Measurements from ENCODE around the gene WBP1L. TPM values are rescaled to one million over a fixed set of nuclear protein-coding genes. Genes with fewer than 3 reads are reported as not detected.
A peak's percentile ranks its signal among the peaks of the same experiment; 100 is the strongest.
"Not testable (repeated sequence)": the region's sequence is repeated elsewhere in the genome, so short reads cannot be mapped to it uniquely, and the experiment has no call there.

WBP1L gene
- total RNA-seq, 4 donors from 2014 or later: 103 to 204 (median 145) TPM

DNA sequence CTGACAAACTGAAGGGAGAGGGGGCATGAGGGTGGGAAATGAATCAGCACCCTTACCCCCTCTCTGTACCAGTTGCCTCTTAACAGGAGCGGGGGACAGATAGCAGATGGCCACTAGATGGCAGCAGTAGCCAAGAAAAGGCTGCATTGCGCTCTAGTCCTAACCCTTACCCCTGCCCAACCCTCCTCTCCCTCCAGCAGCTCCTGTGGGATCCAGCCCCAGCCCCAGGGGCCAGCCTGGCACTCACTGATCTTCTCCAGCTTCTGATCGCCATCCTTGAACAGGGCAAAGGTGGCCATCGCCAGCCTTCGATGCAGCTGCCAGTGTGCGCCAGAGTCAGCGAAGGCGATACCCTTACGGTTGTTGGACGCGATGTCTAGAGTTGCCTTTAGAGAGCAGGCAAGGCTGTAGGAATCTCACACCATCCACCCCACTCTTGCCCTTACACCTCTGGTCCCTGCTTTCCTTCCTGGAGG is 91.3 kb downstream of the WBP1L start:
- intact Hi-C loops (cut with DNase I; ENCODE audit: low total_unique reads) (loop anchor here (1.0 to 2.0 kb wide), 2 partner anchors 66 to 106 kb away; no protein-coding TSS in a partner anchor), in situ Hi-C loops (cut with MboI; ENCODE audit: low sequenced_read_pairs in 4 of 4) (loop anchor here in 2 of 4 donors (10.0 kb wide), 2 partner anchors 60 to 110 kb away; no protein-coding TSS in a partner anchor)
- H3K27me3 ChIP-seq: no peaks in the 10 kb centered on the region
- TF ChIP-seq, protein P1, sequence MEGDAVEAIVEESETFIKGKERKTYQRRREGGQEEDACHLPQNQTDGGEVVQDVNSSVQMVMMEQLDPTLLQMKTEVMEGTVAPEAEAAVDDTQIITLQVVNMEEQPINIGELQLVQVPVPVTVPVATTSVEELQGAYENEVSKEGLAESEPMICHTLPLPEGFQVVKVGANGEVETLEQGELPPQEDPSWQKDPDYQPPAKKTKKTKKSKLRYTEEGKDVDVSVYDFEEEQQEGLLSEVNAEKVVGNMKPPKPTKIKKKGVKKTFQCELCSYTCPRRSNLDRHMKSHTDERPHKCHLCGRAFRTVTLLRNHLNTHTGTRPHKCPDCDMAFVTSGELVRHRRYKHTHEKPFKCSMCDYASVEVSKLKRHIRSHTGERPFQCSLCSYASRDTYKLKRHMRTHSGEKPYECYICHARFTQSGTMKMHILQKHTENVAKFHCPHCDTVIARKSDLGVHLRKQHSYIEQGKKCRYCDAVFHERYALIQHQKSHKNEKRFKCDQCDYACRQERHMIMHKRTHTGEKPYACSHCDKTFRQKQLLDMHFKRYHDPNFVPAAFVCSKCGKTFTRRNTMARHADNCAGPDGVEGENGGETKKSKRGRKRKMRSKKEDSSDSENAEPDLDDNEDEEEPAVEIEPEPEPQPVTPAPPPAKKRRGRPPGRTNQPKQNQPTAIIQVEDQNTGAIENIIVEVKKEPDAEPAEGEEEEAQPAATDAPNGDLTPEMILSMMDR (IDR thresholded peaks at IDR 0.05 in 4 of 5, conservative IDR thresholded peaks at IDR 0.05 in 1 of 5): peak; percentile 72 to 90 (median 82)
- TF ChIP-seq POLR2A (IDR thresholded peaks at IDR 0.05): no peak
- DNase-seq: peak; percentile 55 to 69
- ATAC-seq: peak; percentile 88 to 90
- no peak overlapping the region for H3K27ac ChIP-seq
- no peak overlapping the region for H3K4me3 ChIP-seq
- H3K9me3 ChIP-seq: no peaks in the 10 kb centered on the region
- H3K36me3 ChIP-seq: peaks cover 0 to 5% of the 10 kb centered on the region in 2 donors
- peaks cover 4 to 5% of the 10 kb centered on the region in 2 donors for H3K4me1 ChIP-seq

GRCh38 chr10:102837230-102837721 is 93.5 kb downstream of the WBP1L start, which contains the start of gene CYP17A1:
Gene CYP17A1, minus strand, starts transcription at chr10:102837413. Its CDS starts 52 bp downstream, at chr10:102837361.
- peak in 1 of 2 donors; percentile 37 for DNase-seq
- no peak for ATAC-seq

DNA sequence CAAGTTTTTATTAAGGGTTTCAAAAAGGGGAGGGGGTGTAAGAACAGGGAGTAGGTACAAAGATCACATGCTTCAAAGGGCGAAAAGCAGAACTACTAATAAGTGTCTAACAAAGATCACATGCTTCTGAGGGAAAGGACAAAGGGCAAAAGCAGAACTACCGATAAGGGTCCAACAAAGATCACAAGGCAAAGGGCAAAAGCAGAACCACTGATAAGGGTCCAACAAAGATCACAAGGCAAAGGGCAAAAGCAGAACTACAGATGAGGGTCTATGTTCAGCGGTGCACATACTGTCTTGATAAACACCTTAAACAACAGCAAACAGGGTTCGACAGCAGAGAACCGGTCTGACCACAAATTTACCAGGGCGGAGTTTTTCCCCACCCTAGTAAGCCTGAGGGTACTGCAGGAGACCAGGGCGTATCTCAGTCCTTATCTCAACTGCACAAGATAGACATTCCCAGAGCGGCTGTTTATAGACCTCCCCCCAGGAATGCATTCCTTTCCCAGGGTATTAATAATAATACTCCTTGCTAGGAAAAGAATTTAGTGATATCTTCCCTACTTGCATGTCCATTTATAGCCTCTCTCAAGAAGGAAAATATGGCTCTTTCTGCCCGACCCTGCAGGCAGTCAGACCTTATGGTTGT is 94.7 kb downstream of the WBP1L start:
- ATAC-seq; H3K36me3 ChIP-seq; H3K4me3 ChIP-seq; intact Hi-C loops (cut with DNase I; ENCODE audit: low total_unique reads); H3K9me3 ChIP-seq; H3K4me1 ChIP-seq; DNase-seq; H3K27ac ChIP-seq: not testable (repeated sequence)
- in situ Hi-C loops (cut with MboI; ENCODE audit: low sequenced_read_pairs in 4 of 4): loop anchor here in 2 of 4 donors (10.0 kb wide), 2 partner anchors 56 to 114 kb away; no protein-coding TSS in a partner anchor
- H3K27me3 ChIP-seq: peaks cover 5 to 14% (median 10%) of the 10 kb centered on the region in 3 donors

More at GRCh38 chr10:102837230-102837721, 93.5 kb downstream of the WBP1L start, which contains the start of gene CYP17A1:
- H3K27me3 ChIP-seq: peaks cover 0 to 11% (median 7%) of the 10 kb centered on the region in 3 donors
- H3K27ac ChIP-seq: no peak within 1 kb of the TSS
- TF ChIP-seq, protein P1 (IDR thresholded peaks at IDR 0.05 in 4 of 5, conservative IDR thresholded peaks at IDR 0.05 in 1 of 5): no peak
- TF ChIP-seq POLR2A (IDR thresholded peaks at IDR 0.05): no peak
- peaks cover 4 to 5% of the 10 kb centered on the region in 2 donors for H3K4me1 ChIP-seq
- in situ Hi-C loops (cut with MboI; ENCODE audit: low sequenced_read_pairs in 4 of 4) (loop anchor here in 2 of 4 donors (10.0 kb wide), 2 partner anchors 58 to 112 kb away; no protein-coding TSS in a partner anchor), intact Hi-C loops (cut with DNase I; ENCODE audit: low total_unique reads) (no loop called here)
- H3K36me3 ChIP-seq: no peaks in the 10 kb centered on the region
- H3K9me3 ChIP-seq: no peaks in the 10 kb centered on the region
- H3K4me3 ChIP-seq: no peak within 1 kb of the TSS

DNA sequence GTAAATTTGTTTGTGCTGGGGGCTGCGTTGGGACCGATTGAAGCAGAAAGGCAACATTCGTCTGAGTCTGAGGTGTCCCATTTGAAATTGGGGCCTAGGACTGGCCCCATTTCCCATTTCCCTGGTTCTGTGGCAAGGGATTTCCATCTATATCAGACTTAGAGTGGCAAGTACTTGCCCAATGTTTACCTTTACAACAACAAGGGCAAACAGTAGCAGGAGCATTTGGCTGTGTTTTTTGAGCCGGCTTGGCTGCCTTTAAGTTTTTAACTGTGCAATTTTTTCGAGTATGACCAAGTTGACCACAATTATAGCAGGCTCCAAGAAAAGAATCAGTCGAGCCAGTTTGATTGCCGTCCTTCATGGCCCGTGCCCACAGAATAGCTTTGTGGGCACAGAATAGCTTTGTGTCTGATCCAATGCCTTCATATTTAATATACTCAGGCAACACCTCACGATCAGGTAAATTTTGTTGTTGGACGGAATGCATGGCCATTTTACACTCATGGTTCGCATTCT is 98.1 kb downstream of the WBP1L start:
- intact Hi-C loops (cut with DNase I; ENCODE audit: low total_unique reads) (no loop called here), in situ Hi-C loops (cut with MboI; ENCODE audit: low sequenced_read_pairs in 4 of 4) (no loop called here)
- DNase-seq: no peak

DNA sequence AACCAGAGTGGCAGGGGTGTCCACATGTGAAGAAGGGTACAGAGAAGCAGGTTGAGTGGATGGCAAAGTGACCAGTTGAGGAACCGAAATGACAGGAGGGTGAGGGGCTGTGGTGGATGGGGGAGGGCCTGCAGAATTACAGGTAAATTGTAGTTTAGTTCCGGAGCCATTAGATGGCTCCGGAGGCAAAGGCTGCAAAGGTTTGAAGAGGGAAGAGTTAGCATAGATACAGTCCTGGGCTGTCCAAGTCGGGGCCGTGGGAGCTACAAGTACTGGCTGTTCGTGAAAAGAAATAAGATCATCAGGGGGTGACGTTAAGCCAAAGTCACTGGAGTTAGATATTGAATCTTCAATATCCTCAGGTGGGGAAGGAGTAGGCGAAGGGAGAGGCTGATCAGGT is 99.4 kb downstream of the WBP1L start:
- intact Hi-C loops (cut with DNase I; ENCODE audit: low total_unique reads); H3K36me3 ChIP-seq; H3K4me1 ChIP-seq; in situ Hi-C loops (cut with MboI; ENCODE audit: low sequenced_read_pairs in 4 of 4); ATAC-seq; H3K27ac ChIP-seq; DNase-seq; H3K4me3 ChIP-seq; H3K9me3 ChIP-seq: not testable (repeated sequence)
- H3K27me3 ChIP-seq: peaks cover 5 to 14% (median 12%) of the 10 kb centered on the region in 3 donors

More for the DNA sequence above, 98.1 kb downstream of the WBP1L start:
- H3K27me3 ChIP-seq: peaks cover 5 to 14% (median 12%) of the 10 kb centered on the region in 3 donors
- no peaks in the 10 kb centered on the region for H3K36me3 ChIP-seq
- H3K27ac ChIP-seq: no peak overlapping the region
- TF ChIP-seq, protein P1 (IDR thresholded peaks at IDR 0.05 in 4 of 5, conservative IDR thresholded peaks at IDR 0.05 in 1 of 5): no peak
- TF ChIP-seq POLR2A (IDR thresholded peaks at IDR 0.05): no peak
- peaks cover 0 to 5% of the 10 kb centered on the region in 2 donors for H3K4me1 ChIP-seq
- no peak overlapping the region for H3K4me3 ChIP-seq
- H3K9me3 ChIP-seq: no peaks in the 10 kb centered on the region
- ATAC-seq: no peak

DNA sequence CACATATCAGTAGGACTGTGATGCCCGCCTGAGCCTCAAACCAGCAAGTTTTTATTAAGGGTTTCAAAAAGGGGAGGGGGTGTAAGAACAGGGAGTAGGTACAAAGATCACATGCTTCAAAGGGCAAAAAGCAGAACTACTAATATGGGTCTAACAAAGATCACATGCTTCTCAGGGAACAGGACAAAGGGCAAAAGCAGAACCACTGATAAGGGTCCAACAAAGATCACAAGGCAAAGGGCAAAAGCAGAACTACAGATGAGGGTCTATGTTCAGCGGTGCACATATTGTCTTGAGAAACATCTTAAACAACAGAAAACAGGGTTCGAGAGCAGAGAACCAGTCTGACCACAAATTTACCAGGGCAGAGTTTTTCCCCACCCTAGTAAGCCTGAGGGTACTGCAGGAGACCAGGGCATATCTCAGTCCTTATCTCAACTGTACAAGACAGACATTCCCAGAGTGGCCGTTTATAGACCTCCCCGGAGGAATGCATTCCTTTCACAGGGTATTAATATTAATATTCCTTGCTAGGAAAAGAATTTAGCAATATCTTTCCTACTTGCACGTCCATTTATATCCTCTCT is 100.5 kb downstream of the WBP1L start:
- H3K27me3 ChIP-seq: peaks cover 5 to 14% (median 12%) of the 10 kb centered on the region in 3 donors
- H3K4me3 ChIP-seq; in situ Hi-C loops (cut with MboI; ENCODE audit: low sequenced_read_pairs in 4 of 4); DNase-seq; H3K4me1 ChIP-seq; ATAC-seq; H3K9me3 ChIP-seq; intact Hi-C loops (cut with DNase I; ENCODE audit: low total_unique reads); H3K36me3 ChIP-seq; H3K27ac ChIP-seq: not testable (repeated sequence)
